HG03354 (cell line): Measurements from ENCODE around the gene COL1A2.

Experiments used
- ATAC-seq: cut with Tn5 transposase; IDR thresholded peaks from one replicate; pipeline ENCODE4 v1.9.1; 2021; ENCODE audit warnings: mild to moderate bottlenecking; ENCODE audit not compliant: unreplicated experiment, poor library complexity, severe bottlenecking

COL1A2 gene

DNA sequence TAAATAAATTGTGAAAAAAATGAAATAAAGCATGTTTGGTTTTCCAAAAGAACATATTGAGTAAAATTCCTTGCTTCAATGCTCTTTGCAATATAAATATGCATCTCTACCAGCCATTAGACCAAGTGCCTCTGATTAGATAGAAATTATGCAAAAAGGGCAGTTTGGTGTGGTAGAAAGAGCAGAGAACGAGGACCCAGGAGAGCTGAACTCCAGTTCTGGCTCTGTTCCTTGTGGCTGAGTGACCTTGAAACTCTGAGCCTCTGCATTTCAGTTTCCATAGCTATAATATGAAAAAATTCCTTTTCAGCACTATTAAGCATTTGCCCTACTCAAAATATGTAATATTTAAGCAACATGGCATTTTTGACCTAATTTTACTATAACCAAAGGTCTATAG is 36.5 kb downstream of the COL1A2 start:
- no peak for ATAC-seq

- no peak for ATAC-seq
These were observed 37.1 kb downstream of the COL1A2 start for GRCh38 chr7:94431619-94432280.

- ATAC-seq, result no peak
These were observed 37.6 kb downstream of the COL1A2 start for GRCh38 chr7:94432281-94432670.

DNA sequence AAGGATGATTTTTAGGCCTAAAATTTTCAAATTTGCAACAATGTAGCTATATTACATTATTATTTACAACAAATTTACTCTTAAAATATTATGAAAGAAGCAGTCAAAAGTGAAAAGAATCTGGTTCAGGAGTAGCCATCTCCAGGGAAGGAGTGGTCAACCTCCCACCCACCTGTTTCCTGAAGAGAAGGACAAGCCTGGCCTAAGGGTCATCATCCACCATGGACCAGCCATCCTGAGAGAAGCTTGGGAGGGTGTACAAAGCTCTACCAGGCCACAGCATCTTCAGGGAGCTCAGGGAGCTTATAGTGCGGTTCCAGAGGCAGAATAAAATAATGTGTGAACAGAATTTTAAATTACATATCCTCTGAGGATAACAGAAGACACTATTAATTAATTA is 38.1 kb downstream of the COL1A2 start:
- no peak for ATAC-seq

GRCh38 chr7:94433224-94433623 is 38.5 kb downstream of the COL1A2 start:
- ATAC-seq, result no peak

DNA sequence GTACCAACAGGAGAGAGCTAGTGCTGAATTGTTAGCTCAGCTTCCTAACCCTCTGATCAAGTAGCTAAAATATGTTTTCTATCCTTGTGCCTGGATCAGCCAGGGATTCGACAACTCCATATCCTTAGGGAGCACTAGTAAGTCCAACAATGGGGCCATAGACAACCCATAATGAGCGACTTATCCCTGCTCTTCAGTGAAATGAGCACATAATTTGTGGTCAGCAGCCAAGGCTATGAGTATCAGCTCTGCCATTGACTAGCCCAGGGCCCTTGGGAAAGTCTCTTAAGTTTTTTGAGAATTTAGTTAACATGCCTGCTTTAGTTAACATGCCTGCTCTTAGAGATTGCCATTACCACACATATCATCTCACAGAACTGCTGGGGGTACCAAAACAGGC is 39.3 kb downstream of the COL1A2 start:
- ATAC-seq, result no peak

GRCh38 chr7:94436018-94436604 is 41.4 kb downstream of the COL1A2 start:
- peak; percentile 96 for ATAC-seq

- ATAC-seq, result no peak
These were observed 42.0 kb downstream of the COL1A2 start for GRCh38 chr7:94436700-94437099.

DNA sequence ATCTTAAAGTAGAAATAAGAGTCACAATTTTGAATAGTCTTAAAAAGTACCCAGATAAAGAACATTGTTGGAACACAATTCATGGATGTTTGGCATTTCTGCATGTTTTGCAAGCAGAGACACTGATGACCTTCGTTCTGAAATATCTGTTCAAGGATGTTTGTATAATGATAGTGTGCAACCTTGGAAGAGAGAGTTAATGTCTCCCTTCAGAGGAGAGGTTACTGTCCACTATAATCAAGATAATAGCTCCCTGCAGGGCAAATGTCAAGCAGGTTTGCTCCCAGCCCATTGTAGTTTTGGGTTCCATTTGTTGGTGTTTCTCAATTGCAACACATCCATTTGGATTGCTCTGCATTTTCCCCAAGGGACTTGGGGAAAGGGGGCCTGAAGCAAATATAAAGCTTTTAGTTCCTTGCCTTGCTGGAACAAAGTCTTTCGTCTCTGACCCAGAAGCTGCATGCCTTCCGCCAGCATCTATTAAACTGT is 45.2 kb downstream of the COL1A2 start:
- ATAC-seq, result no peak

DNA sequence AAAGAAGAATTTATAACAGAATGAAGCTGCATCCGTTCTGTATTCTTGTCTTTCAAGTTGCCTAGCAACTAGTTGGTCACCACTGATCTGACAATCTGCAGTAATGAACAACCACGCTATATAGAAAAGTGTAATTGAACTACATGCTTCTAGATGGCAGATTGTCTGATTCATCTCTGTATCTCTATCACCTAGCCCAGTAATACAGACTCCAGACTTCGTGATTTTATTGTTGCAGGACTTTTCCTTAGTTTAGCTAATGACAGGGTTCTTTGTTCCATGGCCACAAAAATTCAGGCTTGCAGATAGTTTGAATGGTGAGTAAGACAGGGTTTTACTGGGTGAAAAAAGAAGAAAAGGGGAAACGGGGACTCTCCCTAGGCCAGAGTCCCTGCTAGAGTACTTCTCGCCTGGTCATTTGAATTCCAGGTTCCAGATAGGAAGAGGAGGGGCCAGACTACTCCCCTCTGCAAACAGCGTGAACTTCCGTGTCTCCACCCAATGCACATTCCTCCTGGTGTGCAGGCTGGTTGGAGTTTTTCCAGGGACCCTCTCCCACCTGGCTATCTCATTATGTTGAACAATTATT is 45.9 kb downstream of the COL1A2 start:
- ATAC-seq, result no peak

DNA sequence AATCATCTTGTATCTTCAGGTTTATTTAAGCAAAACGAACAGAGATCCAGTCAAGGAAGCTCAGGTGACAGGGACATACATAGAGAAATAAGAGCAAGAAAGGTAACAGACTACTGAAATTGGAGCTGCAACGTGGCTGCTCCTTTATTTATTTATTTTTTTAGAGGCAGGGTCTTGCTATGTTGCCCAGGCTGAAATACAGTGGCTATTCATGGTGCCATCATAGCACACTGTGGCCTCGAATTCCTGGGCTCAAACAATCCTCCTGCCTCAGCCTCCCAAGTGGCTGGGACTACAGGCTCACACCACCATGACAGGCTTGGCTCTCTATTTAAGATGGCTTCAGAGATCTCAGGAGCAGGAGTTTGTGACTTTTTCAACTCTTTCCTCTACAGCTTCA is 46.4 kb downstream of the COL1A2 start:
- ATAC-seq, result no peak

DNA sequence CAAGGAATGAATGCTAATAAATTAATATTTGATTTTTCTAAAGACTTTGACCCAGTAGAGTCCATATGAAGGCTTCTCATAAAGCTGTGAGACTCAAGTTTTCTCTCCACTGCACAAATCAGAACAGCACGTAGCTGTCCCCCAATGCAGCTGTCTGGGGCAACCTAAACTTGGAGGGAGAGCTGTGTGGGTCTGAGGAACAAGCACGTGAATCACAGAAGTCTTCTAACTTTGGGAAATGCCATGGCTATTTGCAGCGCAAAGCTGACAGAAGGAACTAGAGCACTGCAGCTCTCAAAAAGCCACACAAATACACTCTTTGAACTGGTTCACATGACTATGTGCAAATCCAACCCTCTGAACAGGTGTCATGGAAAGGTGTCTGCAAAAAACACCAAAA is 47.9 kb downstream of the COL1A2 start:
- no peak for ATAC-seq

DNA sequence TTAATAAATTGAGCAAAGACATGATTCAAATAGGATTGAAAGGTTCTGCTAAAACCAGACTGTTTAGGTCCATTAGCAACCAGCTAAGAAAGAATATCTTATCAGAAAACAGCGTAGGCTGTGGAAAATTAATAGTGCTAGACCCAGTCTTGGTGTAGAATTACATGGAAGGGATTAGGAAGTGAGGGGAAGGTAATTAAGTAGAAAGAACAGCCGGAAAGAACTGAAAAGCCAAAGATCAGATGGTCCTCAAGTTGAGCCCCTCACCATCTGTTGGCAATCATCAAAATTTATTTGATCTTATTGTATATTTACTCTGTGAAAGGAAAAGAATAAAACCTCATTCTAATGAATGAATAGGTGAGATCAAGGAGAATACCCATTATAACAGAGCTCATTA is 50.1 kb downstream of the COL1A2 start:
- no peak for ATAC-seq

DNA sequence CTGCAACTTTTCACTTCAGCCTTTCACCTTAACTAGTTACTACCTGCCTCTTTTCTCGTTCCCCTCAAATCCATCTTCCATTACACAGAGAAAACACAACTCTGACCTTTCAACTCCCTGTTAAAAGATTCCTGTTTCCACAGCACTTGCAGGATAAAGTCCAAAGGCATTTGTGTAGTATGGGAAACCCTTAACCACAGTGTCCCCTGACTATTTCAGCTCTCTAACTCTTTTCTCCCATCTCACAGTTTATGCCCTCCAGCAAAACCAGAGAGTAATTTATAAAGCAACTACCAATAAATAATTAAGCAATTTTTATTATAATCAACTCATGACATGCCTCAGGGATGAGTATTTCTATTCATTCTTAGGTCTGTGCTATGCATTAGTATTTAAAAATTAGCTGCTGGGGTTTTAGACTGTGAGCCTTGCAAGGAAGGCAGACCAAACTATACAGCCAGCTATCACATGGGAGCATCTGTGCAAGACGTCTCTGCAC is 51.0 kb downstream of the COL1A2 start:
- no peak for ATAC-seq

- no peak for ATAC-seq
These were observed 51.6 kb downstream of the COL1A2 start for GRCh38 chr7:94446308-94446707.

DNA sequence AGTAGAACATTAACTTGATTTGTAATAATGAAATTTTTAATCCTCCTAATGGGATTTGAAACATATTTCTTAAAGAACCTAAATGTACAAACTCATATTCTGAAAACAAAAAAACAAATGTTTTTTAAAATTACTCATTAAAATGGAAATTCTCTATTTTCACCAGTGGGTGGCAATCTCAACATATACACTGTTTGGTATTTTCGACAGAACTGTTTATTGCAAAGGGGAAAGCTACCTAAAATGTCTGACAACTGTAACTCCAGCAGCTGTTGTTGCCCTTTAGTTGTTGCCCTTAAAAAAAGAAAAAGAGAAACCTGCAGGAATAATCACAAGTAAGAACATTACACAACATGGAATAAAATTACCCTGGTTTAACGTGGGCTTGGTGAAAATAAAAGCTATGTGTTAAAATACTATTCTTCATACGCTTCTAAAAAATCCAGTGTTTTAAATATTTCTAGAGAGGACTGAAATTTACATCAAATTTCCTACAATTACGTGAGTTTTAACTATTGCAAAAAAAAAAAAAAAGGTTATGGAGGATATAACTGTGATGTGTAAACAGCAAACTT is 54.5 kb downstream of the COL1A2 start:
- ATAC-seq, result peak; percentile 87

DNA sequence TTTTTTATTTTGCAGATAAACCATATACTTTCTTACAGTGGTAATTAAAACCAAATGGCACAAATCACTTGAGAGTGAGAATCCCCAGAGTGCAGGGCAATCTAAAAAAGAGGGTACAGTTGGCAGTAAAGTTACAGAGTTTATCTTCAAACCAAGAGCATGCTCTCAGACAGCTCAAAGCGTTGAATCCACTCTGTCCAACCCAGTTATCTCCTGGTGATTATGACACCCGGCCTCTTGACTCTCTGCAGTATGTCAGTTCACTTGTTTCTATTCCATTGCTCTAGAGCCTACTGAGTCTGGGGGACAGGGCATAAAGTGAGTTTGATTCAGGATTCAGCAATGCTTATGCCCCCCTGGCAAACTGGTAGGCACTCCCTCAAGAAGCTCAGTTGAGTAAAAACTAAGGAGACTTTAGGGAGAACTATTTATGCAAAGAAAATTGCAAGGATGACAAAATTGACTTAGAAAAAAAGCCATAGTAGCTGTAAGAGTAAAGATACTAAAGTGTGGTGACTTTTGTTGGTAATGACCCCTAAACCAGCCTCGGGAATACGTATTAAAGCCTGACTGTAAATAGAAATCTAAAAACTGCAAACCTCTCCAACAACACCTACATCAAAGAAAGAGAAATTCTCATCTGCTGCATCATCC is 55.5 kb downstream of the COL1A2 start:
- no peak for ATAC-seq

DNA sequence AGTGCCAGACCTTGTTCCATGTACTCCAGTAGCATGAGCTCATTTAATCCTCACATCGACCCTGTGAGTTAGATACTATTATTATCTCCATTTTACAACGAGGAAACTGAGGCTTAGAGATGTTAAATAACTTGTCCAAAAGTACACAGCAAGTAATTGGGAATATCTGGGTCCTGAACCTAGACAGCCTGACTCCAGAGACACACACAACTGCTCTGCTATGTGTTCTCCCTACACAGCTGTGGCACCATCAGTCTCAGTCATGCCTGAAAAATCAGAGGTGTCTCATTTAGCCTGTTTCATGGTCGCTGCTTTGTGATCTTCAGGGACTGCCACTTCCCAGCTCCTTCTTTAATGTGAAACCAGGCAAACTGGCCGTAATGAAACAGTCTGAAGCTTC is 56.5 kb downstream of the COL1A2 start:
- ATAC-seq, result no peak

GRCh38 chr7:94452239-94452638 is 57.5 kb downstream of the COL1A2 start:
- no peak for ATAC-seq

DNA sequence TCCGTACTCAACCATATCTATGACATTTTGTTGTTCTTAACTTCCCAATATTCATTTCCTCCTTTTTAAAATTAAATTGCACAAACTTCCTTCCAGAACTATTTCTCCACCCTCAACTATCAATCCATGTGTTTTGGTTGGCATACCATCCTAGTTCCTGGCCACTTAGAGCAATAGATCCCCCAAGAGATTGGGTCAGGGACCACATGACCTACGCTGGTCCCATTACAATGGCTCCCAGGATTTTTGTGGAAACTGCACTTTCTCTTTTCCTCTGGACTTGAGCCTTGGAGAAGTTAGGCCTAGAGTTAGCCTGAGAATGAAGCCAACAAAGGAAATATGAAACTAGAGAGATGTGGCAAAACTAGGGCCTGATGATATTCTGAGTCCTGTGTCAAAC is 59.2 kb downstream of the COL1A2 start:
- ATAC-seq, result no peak
